Stimulated activated CD4-positive, alpha-beta T cell treated with anti-CD3 and anti-CD28 coated beads, Interleukin-12 subunit alpha, Interleukin-12 subunit beta, amount 100 ng/mL, for 24 hours (primary cell): ENCODE results near the gene CLTA.

Experiments
- DNase-seq, 2 experiments: peaks; one replicate each; pipeline ENCODE4 v3.0.0-alpha.2; 2020; ENCODE audit warnings: low read depth in 2 of 2

Gene CLTA

GRCh38 chr9:36188212-36188611, 2.5 kb upstream of the CLTA start:
- DNase-seq, result no peak

DNA sequence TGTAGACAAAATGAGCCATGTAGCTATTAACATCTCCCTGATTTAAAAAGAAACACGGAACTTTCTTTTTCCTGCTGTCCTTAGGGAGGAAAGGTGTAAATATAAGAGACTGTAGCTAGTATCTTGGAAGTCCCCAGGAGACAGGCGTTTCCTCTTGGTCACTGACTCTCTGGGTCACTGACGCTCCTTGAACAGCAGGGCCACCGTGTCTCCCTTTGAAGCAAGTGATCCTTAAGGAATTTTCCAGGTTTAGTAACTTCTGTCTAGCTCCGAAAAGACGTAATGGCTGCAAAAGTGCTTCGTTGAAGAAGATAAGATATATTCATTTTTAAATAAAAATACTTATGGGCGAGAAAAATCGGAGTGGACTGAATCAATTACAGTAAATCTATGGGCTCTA, 745 bp upstream of the CLTA start:
- no peak for DNase-seq

- peak; percentile 13 to 28 for DNase-seq
Observed at GRCh38 chr9:36191290-36191645, 547 bp downstream of the CLTA start.

DNA sequence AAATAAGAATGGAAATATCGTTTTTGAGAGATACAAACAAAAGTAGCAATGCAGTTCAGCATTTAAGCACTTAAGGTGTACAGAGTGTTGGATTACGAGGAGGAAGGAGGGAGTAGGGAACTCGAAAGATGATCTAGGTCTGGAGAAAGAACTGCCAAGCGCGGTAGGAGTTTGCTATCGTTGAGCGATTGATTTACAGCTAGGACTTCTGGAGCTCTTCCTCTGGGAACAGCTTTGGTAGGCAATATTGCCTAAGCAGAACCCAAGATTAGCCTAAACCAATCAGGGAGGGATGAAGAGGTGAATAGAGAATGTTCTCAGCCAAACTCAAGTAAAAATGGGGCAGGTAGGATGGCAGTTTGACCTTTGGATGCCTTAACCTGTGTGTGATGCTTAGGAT, 965 bp downstream of the CLTA start:
- DNase-seq, result no peak

- DNase-seq, result no peak
Observed at GRCh38 chr9:36192196-36192595, 1.5 kb downstream of the CLTA start.

DNA sequence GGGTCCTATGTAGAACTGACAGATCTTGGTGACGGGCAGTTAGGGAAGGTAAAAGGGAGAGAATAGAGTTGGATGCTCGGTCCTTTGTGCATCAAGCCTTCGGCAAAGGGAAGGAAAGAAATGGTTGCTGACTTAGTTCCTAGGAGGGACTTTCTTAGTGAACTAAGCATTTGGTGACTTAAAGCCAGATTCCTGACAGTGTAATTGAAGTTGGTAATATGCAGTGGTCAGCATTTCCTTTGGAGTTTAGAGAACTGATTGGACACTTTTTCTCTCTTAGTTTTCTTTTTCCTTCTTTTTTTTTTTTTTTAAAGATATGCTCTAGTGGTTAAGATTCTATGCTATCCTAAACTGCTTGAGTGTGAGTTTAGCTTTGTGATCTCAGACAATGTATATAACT, 2.3 kb downstream of the CLTA start:
- no peak for DNase-seq

DNA sequence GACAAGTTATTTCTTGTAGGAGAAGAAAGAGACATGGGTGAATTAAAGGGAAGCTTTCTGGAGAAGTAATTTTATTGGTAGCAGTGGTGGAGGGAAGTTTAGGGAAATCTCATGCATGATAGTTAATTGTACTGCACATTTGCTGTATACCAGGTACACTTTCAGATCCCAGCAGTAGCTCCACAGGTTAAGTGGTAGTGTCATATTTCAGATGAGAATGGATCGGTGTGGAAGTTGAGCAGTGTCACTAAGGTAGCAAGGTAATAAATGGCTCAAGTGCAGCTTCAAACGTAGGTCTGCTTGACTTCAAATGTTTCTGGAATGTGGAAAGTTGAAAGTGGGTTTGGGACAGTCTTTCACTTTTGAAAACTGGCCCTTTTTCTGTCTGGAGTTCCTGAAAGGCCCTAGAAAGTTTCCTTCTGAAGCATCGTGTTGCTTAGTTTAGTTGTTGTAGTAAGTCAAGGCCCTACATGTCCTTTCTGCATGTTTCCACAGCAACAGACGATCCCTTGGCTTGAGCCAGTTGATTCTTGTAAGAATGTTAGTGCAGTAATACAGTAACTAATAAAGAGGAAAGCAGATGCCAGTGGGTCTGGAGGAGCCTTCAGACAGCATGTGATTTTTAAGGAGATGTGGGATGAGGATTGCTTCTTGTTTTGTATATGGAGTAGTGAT, 3.7 kb downstream of the CLTA start:
- no peak for DNase-seq

DNA sequence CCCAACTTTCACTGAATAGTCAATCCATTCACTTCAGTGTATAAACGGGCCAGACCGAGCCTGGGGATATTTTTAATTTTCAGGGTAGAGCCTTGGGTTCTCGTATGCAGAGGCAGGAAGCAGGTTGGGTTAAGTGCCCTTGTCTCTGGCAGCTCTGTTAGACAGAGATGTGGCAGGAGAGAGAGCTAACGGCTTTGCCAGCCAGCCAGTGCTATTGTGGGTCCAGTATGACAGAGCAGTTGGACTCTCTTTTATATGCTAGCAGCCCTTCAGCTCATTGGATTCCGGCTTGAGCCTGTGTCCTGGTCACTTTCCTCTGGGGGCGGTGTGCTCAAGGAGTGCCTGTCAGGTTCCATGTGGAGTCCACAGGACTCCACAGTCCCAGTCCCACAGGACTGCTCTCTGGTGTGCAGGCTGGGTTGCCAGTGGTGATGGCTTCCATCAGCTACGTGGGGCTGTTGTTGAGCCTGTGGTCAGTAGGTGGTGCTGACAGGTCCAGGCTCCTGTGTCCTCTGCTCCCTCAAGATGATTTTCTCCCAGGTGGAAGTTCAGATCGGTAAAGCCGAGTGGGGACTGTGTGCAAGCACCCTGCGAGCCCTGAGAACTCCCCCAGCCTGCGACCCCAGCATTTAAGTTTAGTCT, 14.3 kb downstream of the CLTA start:
- DNase-seq, result no peak

- DNase-seq, result no peak
Observed at GRCh38 chr9:36207016-36207415, 16.3 kb downstream of the CLTA start.

DNA sequence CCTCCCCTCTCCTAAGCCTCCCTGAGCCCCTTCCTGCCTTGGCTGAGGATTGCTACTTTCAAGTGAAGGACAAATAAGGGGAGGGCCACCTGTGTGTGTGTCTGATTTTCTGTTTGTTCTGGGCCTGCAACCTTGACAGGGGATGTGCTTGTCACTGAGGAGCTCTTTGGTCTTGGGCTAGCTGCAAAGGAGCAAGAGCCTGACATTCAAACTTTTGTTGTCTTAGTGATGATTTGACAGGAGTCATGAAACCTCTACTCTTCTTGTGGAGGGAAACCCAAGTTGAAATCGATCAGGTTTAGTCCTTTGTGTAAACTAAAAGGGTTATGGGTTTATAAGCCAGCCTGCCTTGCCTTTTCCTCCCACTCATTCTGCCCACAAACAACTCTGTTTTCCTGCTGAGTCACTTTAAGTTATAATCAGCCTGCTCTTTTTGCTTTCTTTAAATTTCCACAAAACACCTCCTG, 16.9 kb downstream of the CLTA start:
- DNase-seq, result no peak

DNA sequence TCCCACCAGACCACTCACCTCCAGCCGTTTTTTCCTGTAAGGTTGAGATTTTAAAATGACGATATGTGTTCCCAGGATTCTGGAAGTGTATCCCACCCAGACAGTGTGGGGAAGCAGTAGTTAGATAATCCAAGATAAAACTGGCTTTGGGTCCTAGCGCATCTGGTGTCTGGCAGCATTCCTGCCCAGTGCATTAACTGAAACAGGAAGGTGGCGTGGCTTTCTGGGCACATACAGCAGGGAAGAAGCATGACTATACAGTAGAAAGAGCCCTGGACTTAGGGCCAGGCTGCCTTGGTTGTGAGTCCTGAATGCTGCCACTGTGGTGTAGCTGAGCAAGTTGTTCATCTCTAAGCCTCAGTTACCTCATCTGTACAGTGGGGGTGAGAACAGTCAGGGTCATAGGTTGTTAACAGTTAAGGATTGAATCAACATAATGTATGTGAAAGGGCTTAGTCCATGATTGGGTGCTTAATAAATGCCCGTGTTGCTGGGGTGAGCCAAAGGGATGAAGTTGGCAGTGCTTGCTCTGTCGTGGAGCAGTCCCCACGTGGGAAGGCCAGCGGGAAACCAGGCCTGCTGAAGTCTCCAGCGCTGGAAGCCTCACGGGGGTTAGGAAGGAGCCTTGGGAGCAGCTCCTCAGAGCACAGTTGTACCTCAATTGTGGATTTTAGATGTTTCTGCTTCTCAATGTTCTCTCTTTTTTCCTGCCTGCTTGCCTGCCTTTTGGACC, 18.0 kb downstream of the CLTA start:
- DNase-seq, result no peak

- no peak for DNase-seq
Observed at GRCh38 chr9:36210722-36211121, 20.0 kb downstream of the CLTA start.

- no peak for DNase-seq
Observed at GRCh38 chr9:36211510-36211909, 20.8 kb downstream of the CLTA start.

GRCh38 chr9:36213387-36213786, 22.7 kb downstream of the CLTA start:
- DNase-seq, result no peak

GRCh38 chr9:36213989-36214388, 23.3 kb downstream of the CLTA start:
- DNase-seq, result no peak

DNA sequence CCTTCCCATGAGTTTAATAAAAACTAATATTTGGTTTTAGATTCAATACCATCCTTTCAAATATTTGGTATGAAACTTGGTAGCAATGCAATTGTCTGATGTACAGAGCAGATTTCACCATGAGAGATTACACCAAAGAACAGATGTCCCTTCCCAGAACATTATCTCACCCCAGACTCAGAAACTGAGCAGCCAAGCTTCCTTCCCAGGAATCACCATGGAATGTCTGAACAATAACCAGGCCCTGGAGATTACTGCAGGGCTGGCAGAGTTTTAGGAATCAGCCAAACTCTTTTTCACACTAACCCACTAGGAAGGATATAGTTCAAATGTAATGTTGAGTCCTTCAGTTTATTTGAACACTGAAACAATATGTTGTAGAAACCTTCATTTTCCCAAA, 23.9 kb downstream of the CLTA start:
- no peak for DNase-seq

DNA sequence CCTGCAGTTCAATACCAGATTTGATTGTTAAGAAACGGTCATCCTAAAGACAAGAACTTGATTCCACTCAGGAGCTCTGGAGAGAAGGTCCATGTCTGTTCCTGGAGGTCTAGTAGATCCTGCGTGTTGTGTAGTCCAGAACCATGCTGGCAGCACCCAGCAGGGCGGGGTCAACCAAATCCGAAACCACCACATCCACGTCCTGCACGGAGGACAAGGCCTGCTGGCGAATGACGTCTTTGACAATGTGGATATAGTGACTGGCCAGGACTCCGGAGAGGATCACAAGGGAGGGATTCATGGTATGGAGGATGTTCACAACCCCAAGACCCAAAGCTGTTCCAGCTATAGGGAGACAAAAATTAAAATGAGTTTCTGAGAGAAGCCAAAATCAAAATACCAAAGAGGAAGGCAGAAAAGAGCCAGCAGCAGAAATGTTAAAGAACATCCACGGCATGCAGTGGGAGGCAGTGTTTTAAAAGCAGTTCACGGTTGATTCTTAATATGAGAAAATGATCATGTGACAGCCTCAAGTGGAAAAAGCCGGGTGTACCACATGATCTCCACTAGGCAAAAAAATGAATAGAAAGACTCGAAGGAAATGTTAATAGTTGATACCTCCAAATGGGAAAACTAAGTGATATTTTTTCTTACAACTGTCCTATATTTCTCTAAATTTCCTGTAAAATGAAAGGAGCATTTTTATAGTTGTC, 26.7 kb downstream of the CLTA start:
- DNase-seq, result no peak

- DNase-seq, result no peak
Observed at GRCh38 chr9:36218011-36218410, 27.3 kb downstream of the CLTA start.

GRCh38 chr9:36218411-36218901, 27.7 kb downstream of the CLTA start:
- DNase-seq, result no peak

DNA sequence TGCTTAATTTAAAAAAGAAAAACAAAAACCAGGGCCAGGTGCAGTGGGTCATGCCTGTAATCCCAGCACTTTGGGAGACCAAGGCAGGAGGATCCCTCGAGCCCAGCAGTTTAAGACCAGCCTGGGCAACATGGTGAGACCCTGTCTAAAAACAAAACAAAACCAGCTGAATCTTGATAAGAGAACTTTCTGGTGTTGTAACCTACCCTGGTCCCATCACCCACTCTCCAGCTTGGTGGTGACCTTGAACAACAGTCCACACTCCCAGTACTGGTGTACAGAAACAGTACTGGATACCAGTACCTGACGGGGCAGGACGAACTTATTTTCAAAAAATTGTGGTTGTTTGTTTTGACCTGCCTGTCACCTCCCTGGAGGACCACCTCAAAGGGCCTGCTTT, 30.9 kb downstream of the CLTA start:
- no peak for DNase-seq

DNA sequence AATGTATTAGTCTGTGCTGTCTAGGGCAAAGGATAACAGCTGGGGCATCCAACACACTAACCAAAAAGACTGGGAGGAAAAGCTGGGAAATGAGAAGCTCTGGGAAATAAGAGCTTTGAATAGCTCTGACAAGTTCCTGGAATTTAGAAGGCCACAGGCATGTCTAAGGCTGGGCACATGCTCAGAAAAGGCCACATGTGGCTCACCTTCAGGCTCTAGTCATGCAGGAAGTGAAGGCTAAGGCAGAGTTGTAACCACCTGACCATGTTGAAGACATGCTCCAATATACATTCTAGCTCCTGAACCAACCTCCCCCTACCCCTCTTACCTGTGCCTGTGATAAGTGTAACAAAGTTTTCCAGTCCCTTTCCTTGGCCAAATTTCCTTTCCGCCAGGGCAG, 31.7 kb downstream of the CLTA start:
- DNase-seq, result no peak

DNA sequence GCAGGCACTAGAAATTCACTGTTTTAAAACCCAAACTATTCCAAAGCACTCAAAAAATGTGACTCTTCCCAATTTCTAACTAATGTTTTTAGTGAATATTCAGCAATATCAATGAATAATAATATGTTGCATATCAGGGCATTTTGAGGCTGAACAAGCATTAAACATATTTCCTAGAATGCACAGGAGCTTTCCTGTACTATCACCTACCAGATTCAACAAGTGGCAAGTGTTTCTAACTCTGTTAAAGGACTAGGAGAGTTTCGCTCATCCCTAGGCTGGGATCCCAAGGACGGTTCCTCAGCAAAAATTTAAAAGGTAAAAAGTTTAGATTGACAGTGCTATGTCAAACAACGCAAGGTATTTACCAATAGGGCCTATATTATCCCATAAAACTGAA, 46.5 kb downstream of the CLTA start:
- no peak for DNase-seq
